Activated CD4-positive, alpha-beta T cell treated with anti-CD3 and anti-CD28 coated beads, Interleukin-2, amount 50 U/mL, for 16 hours (primary cell): ENCODE measurements around the gene EMILIN3.

Experiments used
- DNase-seq: peaks from one replicate; pipeline ENCODE4 v3.0.0-alpha.2; 2020

Gene EMILIN3

GRCh38 chr20:41344477-41344876 lies 22.1 kb downstream of the EMILIN3 start:
- no peak for DNase-seq

DNA sequence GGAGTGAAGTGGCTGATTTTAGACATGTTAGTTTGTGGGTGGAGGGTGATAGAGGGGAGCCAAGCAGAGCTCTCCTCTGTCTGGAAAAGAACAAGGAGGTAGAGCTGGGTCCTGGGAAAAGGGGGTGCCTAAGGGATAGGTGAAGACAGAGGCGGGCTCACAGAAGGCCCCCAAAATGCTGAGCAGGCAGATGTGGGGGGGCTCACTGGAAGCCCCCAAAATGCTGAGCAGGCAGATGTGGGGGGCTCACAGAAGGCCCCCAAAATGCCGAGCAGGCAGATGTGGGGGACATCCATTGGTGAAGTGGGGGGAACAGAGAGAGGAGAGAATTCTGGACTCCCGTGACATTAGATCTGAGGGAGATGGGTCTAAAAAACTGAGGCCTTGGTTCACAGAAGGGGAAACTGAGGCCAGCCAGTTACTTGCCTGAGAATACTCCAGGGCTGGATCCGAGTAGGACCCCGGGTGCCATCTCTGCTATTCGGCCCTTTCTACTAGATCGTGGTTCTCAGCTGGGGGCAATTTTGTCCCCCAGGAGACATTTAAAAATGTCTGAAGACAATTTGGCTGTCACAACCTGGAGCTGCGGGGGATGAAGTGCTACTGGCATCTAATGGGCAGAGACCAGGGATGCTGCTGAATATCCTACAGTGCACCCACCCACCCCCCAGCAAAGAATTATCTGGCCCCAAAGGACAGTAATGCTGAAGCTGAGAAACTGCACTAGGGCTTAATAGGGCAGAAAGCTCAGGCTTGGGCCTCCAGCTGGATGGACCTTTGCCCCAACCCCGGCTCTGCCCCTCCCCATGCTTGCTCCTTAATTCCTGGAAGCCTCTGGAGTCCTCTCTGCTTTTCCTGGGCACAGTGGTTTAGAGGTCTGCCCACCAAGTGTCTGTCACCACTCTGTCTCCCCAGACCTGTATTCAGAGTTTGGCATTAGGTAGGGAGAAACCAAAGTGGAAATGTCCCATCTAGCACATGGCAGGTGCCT lies 23.8 kb downstream of the EMILIN3 start:
- DNase-seq, result no peak

GRCh38 chr20:41340327-41341055 lies 26.1 kb downstream of the EMILIN3 start, which contains the start of gene LPIN3:
TSS of gene LPIN3 (plus strand) at chr20:41340821. CDS start at chr20:41345804, 4,983 bp downstream.
- DNase-seq, result peak; percentile 56

- peak; percentile 83 for DNase-seq
These were observed 26.7 kb downstream of the EMILIN3 start for GRCh38 chr20:41339957-41340326.

DNA sequence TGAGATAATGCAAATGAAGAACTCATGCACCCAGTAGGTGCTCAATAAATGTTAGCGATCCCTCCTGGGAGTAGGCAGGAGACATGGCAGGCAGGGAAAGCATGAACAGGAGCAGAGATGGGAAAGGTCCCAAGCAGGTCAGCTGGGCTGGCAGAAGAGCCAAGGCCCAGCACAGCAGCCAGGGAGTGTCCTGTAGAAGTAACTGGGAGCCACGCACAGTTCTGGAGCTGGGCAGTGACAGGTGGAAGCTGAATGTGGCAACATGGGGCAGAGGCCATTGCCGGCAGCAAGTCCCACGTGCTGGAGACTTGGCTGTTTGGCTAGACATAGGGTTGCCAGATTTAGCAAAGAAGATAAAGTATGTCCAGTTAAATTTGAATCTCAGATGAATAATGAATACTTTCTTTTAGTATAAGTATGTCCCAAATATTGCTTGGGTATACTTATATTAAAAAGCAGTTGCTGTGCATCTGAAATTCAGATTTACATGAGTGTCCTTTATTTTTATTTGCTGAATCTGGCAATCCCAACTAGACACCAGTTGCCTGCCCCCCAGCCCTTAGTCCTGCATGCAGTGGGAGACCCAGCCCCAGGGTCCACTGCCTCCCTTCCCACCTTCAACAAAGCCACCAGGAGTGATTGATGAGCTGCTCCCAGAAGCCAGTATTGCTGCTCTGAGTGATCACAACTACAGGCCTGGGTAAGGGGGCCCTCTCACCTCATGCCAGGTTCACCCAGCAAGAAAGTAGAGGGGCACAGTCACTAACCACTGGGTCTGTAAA lies 29.7 kb downstream of the EMILIN3 start:
- no peak for DNase-seq

- no peak for DNase-seq
These were observed 31.0 kb downstream of the EMILIN3 start for GRCh38 chr20:41335591-41335990.

- no peak for DNase-seq
These were observed 31.9 kb downstream of the EMILIN3 start for GRCh38 chr20:41334443-41335421.

GRCh38 chr20:41334036-41334435 lies 32.6 kb downstream of the EMILIN3 start:
- DNase-seq, result no peak

- DNase-seq, result no peak
These were observed 34.9 kb downstream of the EMILIN3 start for GRCh38 chr20:41331731-41332130.

- no peak for DNase-seq
These were observed 35.7 kb downstream of the EMILIN3 start for GRCh38 chr20:41330941-41331340.

DNA sequence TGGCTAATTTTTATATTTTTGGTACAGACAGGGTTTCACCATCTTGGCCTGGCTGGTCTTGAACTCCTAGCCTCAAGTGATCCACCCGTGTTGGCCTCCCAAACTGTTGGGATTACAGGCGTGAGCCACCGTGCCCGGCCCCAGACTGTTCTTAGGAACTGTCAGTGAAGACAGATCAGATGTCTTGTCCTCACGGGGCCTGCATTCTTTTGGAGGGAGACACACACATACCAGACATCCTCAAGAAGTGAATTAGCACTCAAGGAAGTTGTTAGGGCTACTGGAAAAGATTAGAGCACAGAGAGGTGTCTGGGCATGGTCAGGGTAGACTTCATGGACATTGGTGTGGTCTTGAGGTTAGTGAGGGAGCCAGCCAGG lies 36.3 kb downstream of the EMILIN3 start:
- no peak for DNase-seq

- DNase-seq, result peak; percentile 79
These were observed 36.9 kb downstream of the EMILIN3 start for GRCh38 chr20:41329435-41330342.

- no peak for DNase-seq
These were observed 39.4 kb downstream of the EMILIN3 start for GRCh38 chr20:41327178-41327577.

DNA sequence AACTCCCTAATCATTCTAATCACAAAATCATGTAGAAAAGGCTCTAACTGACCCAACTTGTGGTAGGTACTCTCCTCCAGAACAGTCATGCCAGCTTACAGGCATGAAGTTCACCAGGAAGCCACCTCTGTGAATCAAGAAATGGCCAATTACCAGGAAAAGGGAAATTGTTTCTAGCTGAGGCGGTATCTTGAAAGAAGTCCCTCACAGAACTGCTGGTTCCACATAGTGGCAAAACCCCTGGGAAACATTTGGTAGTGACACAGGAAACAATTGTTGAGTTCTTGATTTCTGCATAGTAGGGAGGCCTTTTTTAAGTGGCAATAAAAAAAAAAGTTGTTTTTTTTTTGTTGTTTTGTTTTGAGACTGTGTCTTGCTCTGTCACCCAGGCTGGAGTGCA lies 45.6 kb downstream of the EMILIN3 start:
- no peak for DNase-seq

GRCh38 chr20:41320441-41320840 lies 46.2 kb downstream of the EMILIN3 start:
- no peak for DNase-seq

GRCh38 chr20:41318271-41318649 lies 48.4 kb downstream of the EMILIN3 start:
- no peak for DNase-seq

DNA sequence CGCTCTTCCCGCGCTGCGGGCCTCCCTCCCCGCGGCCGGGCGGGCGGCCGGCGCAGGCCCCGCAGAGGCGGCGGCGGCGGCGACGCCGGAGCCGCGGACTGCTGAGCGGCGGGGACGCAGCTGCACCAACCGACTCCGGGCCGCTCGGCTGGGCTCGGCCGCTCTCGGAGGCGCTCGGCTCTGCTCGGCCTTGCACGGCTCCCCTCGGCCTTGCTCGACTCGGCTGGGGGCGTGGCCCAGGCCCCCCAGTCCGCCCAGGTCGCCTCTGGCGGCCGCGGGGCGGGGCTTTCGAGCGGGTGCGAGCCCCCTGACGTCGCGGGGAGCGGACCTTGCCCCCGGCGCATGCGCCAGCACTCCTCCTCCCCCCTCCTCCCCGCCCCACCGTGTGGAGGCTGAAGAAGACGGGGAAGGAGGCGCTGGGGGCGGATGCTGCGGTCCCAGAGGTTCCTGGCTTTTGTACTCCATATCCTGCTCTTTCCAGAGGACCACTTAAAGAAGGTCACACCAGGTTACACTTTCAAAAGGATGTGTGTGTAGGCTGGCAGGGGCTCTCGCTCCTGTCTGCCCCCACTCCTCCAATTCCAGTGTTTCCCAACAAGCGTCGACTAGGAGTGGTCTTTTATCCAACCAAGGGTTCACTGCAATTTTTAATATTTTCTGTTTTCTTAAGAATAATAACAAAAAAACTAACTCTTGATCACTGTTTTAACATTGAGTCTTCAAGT lies 48.9 kb downstream of the EMILIN3 start, which contains the start of gene ZHX3:
TSS of gene ZHX3 (minus strand) at position 186 of the 725 bp plus-strand sequence. CDS start 112,815 bp downstream, outside the sequence.
- peak; percentile 98 for DNase-seq

GRCh38 chr20:41316602-41317545 lies 49.7 kb downstream of the EMILIN3 start:
- DNase-seq, result peak; percentile 77

- no peak for DNase-seq
These were observed 50.6 kb downstream of the EMILIN3 start for GRCh38 chr20:41316051-41316450.
